ENCODE results near the gene RPH3AL. TPM values are rescaled to one million over a fixed set of nuclear protein-coding genes. Genes with fewer than 3 reads are reported as not detected.
A peak's percentile ranks its signal among the peaks of the same experiment; 100 is the strongest.

The RPH3AL gene
- total RNA-seq, 3 donors from 2014 or later (not counting 1 experiment from before 2014, with no cell fraction given), result 7.2 to 9.9 (median 7.9) TPM

DNA sequence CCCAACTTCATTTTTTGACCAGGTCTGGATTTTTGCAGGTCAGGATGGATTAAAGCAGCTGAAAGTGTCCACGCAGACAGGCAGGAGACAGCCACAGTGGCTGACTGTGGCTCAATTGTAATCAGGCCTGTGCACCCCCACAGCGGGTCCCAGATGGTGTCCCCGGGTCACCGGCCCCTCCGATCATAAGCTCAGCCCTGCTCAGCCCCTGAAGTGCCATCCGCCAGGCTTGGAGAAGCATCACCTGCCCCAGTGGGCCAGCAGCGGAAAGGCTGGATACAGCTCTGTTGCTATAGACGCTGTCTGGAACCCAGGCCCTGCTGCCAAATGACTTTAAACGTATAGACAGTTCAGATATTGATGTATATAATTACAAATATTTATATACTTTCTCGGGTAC, 60.6 kb downstream of the RPH3AL start:
- H3K4me1 Mint-ChIP-seq, result peaks cover 23 to 25% of the 10 kb centered on the region in 2 donors
- Histone ChIP-seq H3K36me3 (ENCODE audit: control insufficient read depth, insufficient read depth, low read length) (no peaks in the 10 kb centered on the region), H3K4me3 (ENCODE audit: low read length) (no peak overlapping the region), H3K27ac (ENCODE audit: low read length) (no peak overlapping the region), H3K4me1 (ENCODE audit: control insufficient read depth, insufficient read depth, low read length) (peaks cover 20% of the 10 kb centered on the region), H3K27me3 (ENCODE audit: control insufficient read depth, insufficient read depth, low read length) (no peaks in the 10 kb centered on the region), H3K9me3 (ENCODE audit: control insufficient read depth, insufficient read depth, low read length) (no peaks in the 10 kb centered on the region)
- no peak overlapping the region for H3K4me3 Mint-ChIP-seq
- H3K27ac Mint-ChIP-seq, result no peak overlapping the region
- WGBS (ENCODE audit: insufficient coverage), result 97% methylated on average over 8 of the region's 10 CpGs
- H3K27me3 Mint-ChIP-seq (ENCODE audit: low read depth in 2 of 2), result peaks cover 0 to 9% of the 10 kb centered on the region in 2 donors
- intact Hi-C loops (cut with micrococcal nuclease), result no loop called here
- H3K36me3 Mint-ChIP-seq, result no peaks in the 10 kb centered on the region
- DNase-seq (no peak), ATAC-seq (no peak)
- TF ChIP-seq, protein P1, sequence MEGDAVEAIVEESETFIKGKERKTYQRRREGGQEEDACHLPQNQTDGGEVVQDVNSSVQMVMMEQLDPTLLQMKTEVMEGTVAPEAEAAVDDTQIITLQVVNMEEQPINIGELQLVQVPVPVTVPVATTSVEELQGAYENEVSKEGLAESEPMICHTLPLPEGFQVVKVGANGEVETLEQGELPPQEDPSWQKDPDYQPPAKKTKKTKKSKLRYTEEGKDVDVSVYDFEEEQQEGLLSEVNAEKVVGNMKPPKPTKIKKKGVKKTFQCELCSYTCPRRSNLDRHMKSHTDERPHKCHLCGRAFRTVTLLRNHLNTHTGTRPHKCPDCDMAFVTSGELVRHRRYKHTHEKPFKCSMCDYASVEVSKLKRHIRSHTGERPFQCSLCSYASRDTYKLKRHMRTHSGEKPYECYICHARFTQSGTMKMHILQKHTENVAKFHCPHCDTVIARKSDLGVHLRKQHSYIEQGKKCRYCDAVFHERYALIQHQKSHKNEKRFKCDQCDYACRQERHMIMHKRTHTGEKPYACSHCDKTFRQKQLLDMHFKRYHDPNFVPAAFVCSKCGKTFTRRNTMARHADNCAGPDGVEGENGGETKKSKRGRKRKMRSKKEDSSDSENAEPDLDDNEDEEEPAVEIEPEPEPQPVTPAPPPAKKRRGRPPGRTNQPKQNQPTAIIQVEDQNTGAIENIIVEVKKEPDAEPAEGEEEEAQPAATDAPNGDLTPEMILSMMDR (IDR thresholded peaks at IDR 0.05), result no peak
- H3K9me3 Mint-ChIP-seq, result no peaks in the 10 kb centered on the region

- Histone ChIP-seq H3K36me3 (ENCODE audit: control insufficient read depth, insufficient read depth, low read length) (no peaks in the 10 kb centered on the region), H3K4me3 (ENCODE audit: low read length) (no peak overlapping the region), H3K27ac (ENCODE audit: low read length) (no peak overlapping the region), H3K27me3 (ENCODE audit: control insufficient read depth, insufficient read depth, low read length) (no peaks in the 10 kb centered on the region), H3K4me1 (ENCODE audit: control insufficient read depth, insufficient read depth, low read length) (peaks cover 22% of the 10 kb centered on the region), H3K9me3 (ENCODE audit: control insufficient read depth, insufficient read depth, low read length) (no peaks in the 10 kb centered on the region)
- H3K27ac Mint-ChIP-seq, result no peak overlapping the region
- TF ChIP-seq, protein P1 (IDR thresholded peaks at IDR 0.05), result no peak
- H3K4me3 Mint-ChIP-seq, result no peak overlapping the region
- H3K9me3 Mint-ChIP-seq, result no peaks in the 10 kb centered on the region
- no peak for ATAC-seq
- H3K36me3 Mint-ChIP-seq, result no peaks in the 10 kb centered on the region
- intact Hi-C loops (cut with micrococcal nuclease), result no loop called here
- 88% methylated on average over 5 of the region's 7 CpGs for WGBS (ENCODE audit: insufficient coverage)
- H3K27me3 Mint-ChIP-seq (ENCODE audit: low read depth in 2 of 2), result peaks cover 0 to 9% of the 10 kb centered on the region in 2 donors
- peaks cover 24 to 25% of the 10 kb centered on the region in 2 donors for H3K4me1 Mint-ChIP-seq
- no peak for DNase-seq
Measured at GRCh38 chr17:291587-291986, 61.0 kb downstream of the RPH3AL start.

GRCh38 chr17:290626-291025, 62.0 kb downstream of the RPH3AL start:
- H3K4me1 ChIP-seq (ENCODE audit: control insufficient read depth, insufficient read depth, low read length), result peaks cover 27% of the 10 kb centered on the region
- Mint-ChIP-seq H3K4me3 (no peak overlapping the region), H3K9me3 (no peaks in the 10 kb centered on the region), H3K27ac (no peak overlapping the region), H3K4me1 (peaks cover 25 to 29% of the 10 kb centered on the region in 2 donors), H3K36me3 (no peaks in the 10 kb centered on the region), H3K27me3 (ENCODE audit: low read depth in 2 of 2) (peaks cover 0 to 9% of the 10 kb centered on the region in 2 donors)
- no peak overlapping the region for H3K27ac ChIP-seq (ENCODE audit: low read length)
- intact Hi-C loops (cut with micrococcal nuclease), result no loop called here
- no peaks in the 10 kb centered on the region for H3K27me3 ChIP-seq (ENCODE audit: control insufficient read depth, insufficient read depth, low read length)
- no peak overlapping the region for H3K4me3 ChIP-seq (ENCODE audit: low read length)
- 96% methylated on average over 18 of the region's 18 CpGs for WGBS (ENCODE audit: insufficient coverage)
- no peak for DNase-seq
- TF ChIP-seq, protein P1 (IDR thresholded peaks at IDR 0.05), result no peak
- ATAC-seq, result no peak
- H3K36me3 ChIP-seq (ENCODE audit: control insufficient read depth, insufficient read depth, low read length), result no peaks in the 10 kb centered on the region
- H3K9me3 ChIP-seq (ENCODE audit: control insufficient read depth, insufficient read depth, low read length), result no peaks in the 10 kb centered on the region

- Histone ChIP-seq H3K4me3 (ENCODE audit: low read length) (no peak overlapping the region), H3K36me3 (ENCODE audit: control insufficient read depth, insufficient read depth, low read length) (no peaks in the 10 kb centered on the region), H3K9me3 (ENCODE audit: control insufficient read depth, insufficient read depth, low read length) (no peaks in the 10 kb centered on the region), H3K4me1 (ENCODE audit: control insufficient read depth, insufficient read depth, low read length) (peaks cover 27% of the 10 kb centered on the region), H3K27me3 (ENCODE audit: control insufficient read depth, insufficient read depth, low read length) (no peaks in the 10 kb centered on the region), H3K27ac (ENCODE audit: low read length) (no peak overlapping the region)
- intact Hi-C loops (cut with micrococcal nuclease), result no loop called here
- peaks cover 0 to 9% of the 10 kb centered on the region in 2 donors for H3K27me3 Mint-ChIP-seq (ENCODE audit: low read depth in 2 of 2)
- H3K36me3 Mint-ChIP-seq, result no peaks in the 10 kb centered on the region
- no peak overlapping the region for H3K4me3 Mint-ChIP-seq
- 93% methylated on average over 21 of the region's 21 CpGs for WGBS (ENCODE audit: insufficient coverage)
- DNase-seq (no peak), ATAC-seq (peak in 1 of 3 donors; percentile 17)
- peak overlapping the region; percentile 82 to 86 for H3K27ac Mint-ChIP-seq
- H3K9me3 Mint-ChIP-seq, result no peaks in the 10 kb centered on the region
- peaks cover 25 to 29% of the 10 kb centered on the region in 2 donors for H3K4me1 Mint-ChIP-seq
- TF ChIP-seq, protein P1 (IDR thresholded peaks at IDR 0.05), result no peak
Measured at GRCh38 chr17:290121-290521, 62.5 kb downstream of the RPH3AL start.

Data from natural killer cell (primary cell).